GM06990 (cell line): Measurements from ENCODE around the gene TGFBRAP1.
A peak's percentile ranks its signal among the peaks of the same experiment; 100 is the strongest.

ENCODE experiments used
- DNase-seq: peaks from one replicate; pipeline ENCODE4 v3.0.0-alpha.2; 2011; ENCODE audit not compliant: insufficient read length; ENCODE audit errors: extremely low read depth
- H3K27me3 ChIP-seq: replicated peaks from 2 replicates; pipeline ENCODE4 v1.6.0; 2011; ENCODE audit warnings: low read length; ENCODE audit not compliant: control insufficient read depth, insufficient read depth
- H3K36me3 ChIP-seq: 2 replicates; pipeline ENCODE4 v1.5.1; 2011; ENCODE audit warnings: low read length; ENCODE audit not compliant: control insufficient read depth, insufficient read depth
- H3K4me3 ChIP-seq: replicated peaks from 2 replicates; pipeline ENCODE4 v1.5.1; 2011; ENCODE audit warnings: low read depth, mild to moderate bottlenecking, control low read depth, low read length
- TF ChIP-seq, protein P1 (sequence below): IDR thresholded peaks from 2 replicates; pipeline ENCODE4 v1.5.1; 2011; ENCODE audit warnings: low read length, control low read depth, mild to moderate bottlenecking, inconsistent platforms; ENCODE audit not compliant: insufficient read depth, poor library complexity, severe bottlenecking

The TGFBRAP1 gene

DNA sequence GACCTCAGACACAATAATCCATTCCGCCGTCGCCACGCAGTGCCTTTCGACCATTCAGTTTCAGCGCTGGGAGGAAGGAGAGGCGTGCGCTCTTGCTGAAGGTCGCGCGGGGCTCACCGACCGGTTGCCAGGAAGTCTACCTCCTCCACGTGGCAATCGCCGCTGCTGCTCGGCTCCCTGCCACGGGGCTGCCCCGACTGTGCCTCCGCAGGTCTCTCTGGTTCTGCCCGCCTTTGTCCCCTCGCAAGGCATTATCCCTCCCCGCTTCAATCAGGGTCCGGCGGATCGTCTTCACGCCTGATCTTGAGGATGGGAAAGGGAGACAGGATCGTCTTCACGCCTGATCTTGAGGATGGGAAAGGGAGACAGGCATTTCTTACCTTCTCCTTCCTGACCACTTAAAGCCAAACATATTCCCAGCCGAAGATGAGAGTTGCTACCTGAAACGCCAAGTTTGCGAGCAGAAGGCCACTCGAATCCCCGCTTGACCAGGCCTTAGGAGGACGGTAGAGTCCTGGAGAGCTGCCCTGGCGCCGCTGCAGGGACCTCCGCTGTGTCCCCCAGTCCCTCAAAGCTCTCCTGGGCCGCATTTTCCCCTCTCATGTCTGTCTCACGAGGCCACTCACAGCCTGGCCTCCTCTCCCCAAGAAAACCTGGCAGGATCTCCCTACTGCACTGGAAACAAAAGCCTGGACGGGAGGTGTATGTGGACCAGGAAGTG lies 92.3 kb downstream of the TGFBRAP1 start:
- Histone ChIP-seq H3K27me3 (no peaks in the 10 kb centered on the region), H3K36me3 (no peaks in the 10 kb centered on the region), H3K4me3 (no peak overlapping the region)
- TF ChIP-seq, protein P1, sequence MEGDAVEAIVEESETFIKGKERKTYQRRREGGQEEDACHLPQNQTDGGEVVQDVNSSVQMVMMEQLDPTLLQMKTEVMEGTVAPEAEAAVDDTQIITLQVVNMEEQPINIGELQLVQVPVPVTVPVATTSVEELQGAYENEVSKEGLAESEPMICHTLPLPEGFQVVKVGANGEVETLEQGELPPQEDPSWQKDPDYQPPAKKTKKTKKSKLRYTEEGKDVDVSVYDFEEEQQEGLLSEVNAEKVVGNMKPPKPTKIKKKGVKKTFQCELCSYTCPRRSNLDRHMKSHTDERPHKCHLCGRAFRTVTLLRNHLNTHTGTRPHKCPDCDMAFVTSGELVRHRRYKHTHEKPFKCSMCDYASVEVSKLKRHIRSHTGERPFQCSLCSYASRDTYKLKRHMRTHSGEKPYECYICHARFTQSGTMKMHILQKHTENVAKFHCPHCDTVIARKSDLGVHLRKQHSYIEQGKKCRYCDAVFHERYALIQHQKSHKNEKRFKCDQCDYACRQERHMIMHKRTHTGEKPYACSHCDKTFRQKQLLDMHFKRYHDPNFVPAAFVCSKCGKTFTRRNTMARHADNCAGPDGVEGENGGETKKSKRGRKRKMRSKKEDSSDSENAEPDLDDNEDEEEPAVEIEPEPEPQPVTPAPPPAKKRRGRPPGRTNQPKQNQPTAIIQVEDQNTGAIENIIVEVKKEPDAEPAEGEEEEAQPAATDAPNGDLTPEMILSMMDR: no peak
- DNase-seq: no peak

DNA sequence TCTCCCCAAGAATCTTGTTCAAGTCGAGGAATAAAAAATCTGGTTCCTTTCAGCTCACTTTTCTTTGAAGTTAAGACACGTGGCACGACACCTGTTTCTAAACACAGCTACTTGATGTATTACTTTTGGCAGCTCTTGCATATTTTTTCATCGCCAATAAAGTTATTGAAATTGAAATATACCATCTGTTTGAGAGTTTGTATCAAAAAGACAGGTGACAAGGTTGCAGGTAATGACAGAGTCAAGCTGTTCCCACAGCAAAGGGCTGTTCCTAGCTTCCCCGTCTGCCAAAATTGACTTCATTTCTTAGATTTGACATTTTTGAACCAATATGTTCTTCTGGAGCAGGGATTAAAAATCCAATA lies 93.5 kb downstream of the TGFBRAP1 start:
- no peak for DNase-seq
- TF ChIP-seq, protein P1: no peak
- H3K27me3 ChIP-seq: no peaks in the 10 kb centered on the region

DNA sequence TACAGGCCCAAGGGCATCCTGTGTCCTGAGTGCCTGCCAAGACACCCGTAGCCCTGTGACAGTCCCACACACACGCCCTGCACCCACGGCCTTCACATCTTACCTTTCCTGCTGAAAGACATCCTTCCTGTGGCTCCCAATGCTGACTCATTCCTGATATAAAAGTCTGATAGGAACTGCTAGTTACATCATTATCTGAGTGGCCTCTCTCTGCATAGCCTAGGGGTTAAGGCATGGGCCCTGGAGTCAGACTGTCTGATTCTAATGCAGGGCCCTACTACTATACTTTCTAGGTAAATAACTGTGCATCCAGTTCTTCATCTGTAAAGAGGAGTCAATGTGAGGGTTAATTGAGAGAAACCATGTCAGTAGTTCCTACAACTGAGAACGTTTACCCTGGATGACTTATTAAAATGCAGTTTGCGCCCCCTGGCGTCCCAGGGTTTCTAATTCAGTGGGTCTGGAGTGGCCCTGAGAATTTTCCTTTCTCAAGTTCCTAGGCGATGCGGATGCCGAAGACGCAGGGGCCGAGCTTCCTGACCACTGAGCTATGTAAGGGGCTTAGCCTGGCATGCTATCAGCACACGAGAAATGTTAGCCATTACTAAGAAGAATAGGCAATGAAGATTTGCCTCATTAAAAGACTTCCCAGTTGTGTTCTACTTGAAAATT lies 94.0 kb downstream of the TGFBRAP1 start:
- Histone ChIP-seq H3K4me3 (no peak overlapping the region), H3K36me3 (no peaks in the 10 kb centered on the region), H3K27me3 (no peaks in the 10 kb centered on the region)
- DNase-seq: no peak
- TF ChIP-seq, protein P1: peak; percentile 70

More for the DNA sequence above, 93.5 kb downstream of the TGFBRAP1 start:
- H3K36me3 ChIP-seq: no peaks in the 10 kb centered on the region
- no peak overlapping the region for H3K4me3 ChIP-seq

DNA sequence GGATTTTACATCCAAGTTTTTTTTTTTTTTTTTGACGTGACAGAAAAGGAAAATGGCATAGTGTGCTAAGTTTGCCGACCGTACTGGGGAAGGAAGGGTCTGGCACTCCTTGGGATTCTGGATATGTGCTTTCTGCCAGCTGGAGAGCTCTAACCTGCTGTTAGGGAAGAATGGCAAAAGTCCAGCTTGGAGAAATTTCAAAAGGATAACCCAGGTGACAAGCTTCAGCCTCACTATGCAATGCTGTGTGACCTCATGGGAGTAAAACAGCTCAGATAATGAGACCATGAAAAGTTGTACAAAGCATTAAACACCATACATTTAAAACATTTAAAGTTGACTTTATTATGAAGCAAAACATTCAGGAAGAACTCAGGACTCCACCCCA lies 98.3 kb downstream of the TGFBRAP1 start:
- no peak for DNase-seq
- Histone ChIP-seq H3K4me3 (no peak overlapping the region), H3K27me3 (no peaks in the 10 kb centered on the region), H3K36me3 (no peaks in the 10 kb centered on the region)
- TF ChIP-seq, protein P1: no peak

DNA sequence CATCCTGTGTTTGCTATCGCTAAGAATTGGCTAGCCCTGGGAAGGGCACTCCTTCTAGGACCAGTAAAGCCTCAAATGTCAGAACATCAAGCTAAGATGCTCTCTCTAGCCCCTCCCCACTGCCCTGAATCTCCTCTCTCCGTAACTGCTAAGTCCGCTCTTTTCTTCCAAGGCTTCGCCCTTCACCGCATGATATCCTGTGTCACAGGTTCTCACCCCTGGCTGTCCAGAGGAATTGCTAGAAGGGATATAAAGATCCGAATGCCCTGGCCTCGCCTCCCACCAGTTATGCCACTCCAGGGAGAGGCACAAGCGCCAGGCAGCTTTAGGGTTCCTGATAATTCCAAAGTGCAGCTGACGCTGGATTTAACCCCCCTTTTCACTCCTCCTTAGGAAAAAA lies 105.1 kb downstream of the TGFBRAP1 start:
- Histone ChIP-seq H3K4me3 (no peak overlapping the region), H3K27me3 (no peaks in the 10 kb centered on the region), H3K36me3 (no peaks in the 10 kb centered on the region)
- no peak for DNase-seq
- TF ChIP-seq, protein P1: no peak
